Suprapubic skin (tissue), 4 donors: Measurements from ENCODE around the gene WDR33. TPM values are rescaled to one million over a fixed set of nuclear protein-coding genes. Genes with fewer than 3 reads are reported as not detected.
A peak's percentile ranks its signal among the peaks of the same experiment; 100 is the strongest.

Experiments
- DNase-seq, 2 donors: peaks; one replicate each; pipeline ENCODE4 v3.0.0-alpha.2; 2019; ENCODE audit warnings: low spot score in 2 of 2
- H3K27ac ChIP-seq: fragments of 200-600 bp; sonication (generic); one replicate; pipeline ENCODE4 v1.5.1; 2019
- H3K27me3 ChIP-seq: fragments of 200-600 bp; sonication (generic); one replicate; pipeline ENCODE4 v1.5.1; 2019
- H3K36me3 ChIP-seq: fragments of 200-600 bp; sonication (generic); one replicate; pipeline ENCODE4 v1.5.1; 2019
- H3K4me1 ChIP-seq: fragments of 200-600 bp; sonication (generic); one replicate; pipeline ENCODE4 v1.5.1; 2019
- H3K4me3 ChIP-seq: fragments of 200-600 bp; sonication (generic); one replicate; pipeline ENCODE4 v1.5.1; 2019; ENCODE audit warnings: mild to moderate bottlenecking
- H3K9me3 ChIP-seq: fragments of 200-600 bp; sonication (generic); one replicate; pipeline ENCODE4 v1.5.1; 2019
- CTCF ChIP-seq, 2 donors: fragments of 200-600 bp in 1 of 2; fragments of 450-650 bp in 1 of 2; sonication (generic) in 1 of 2; IDR thresholded peaks; one replicate each; pipeline ENCODE4 v1.5.1; 2016 to 2019; ENCODE audit warnings: antibody characterized with exemption in 2 of 2, mild to moderate bottlenecking in 1 of 2, moderate library complexity in 1 of 2
- EP300 ChIP-seq: sonication (generic); formaldehyde crosslinking; IDR thresholded peaks from one replicate; pipeline ENCODE4 v1.6.1; 2017; ENCODE audit warnings: antibody characterized with exemption
- POLR2A ChIP-seq, 2 donors: fragments of 450-650 bp; IDR thresholded peaks; one replicate each; pipeline ENCODE4 v1.6.1; 2017; ENCODE audit warnings: antibody characterized with exemption in 2 of 2, mild to moderate bottlenecking in 2 of 2, moderate library complexity in 2 of 2
- POLR2AphosphoS5 ChIP-seq, 3 donors: sonication (generic); formaldehyde crosslinking; IDR thresholded peaks; one replicate each; pipeline ENCODE4 v1.6.1; 2017; ENCODE audit warnings: antibody characterized with exemption in 3 of 3
- WGBS: methylation state at CpG from one replicate; pipeline ENCODE4 v1.1.5; 2018; 5-methylcytosine and 5-hydroxymethylcytosine counted together
- total RNA-seq, 4 donors: library from RNA; depleted of rRNA; stranded (reverse); fragments of >200 nt; gene quantifications; one replicate each; pipeline ENCODE4 v1.1.0, GENCODE V29; 2016

WDR33 gene
- total RNA-seq, 4 donors from 2014 or later: 31.9 to 85.8 (median 44.1) TPM

GRCh38 chr2:127670055-127670956 lies 140.7 kb downstream of the WDR33 start:
- Histone ChIP-seq H3K4me1 (peaks cover 32% of the 10 kb centered on the region), H3K4me3 (no peak overlapping the region), H3K27ac (no peak overlapping the region), H3K9me3 (no peaks in the 10 kb centered on the region), H3K27me3 (peaks cover 7% of the 10 kb centered on the region), H3K36me3 (no peaks in the 10 kb centered on the region)
- 83% methylated on average over 10 of the region's 10 CpGs for WGBS
- TF ChIP-seq CTCF (IDR thresholded peaks at IDR 0.05) (no peak), POLR2A (IDR thresholded peaks at IDR 0.05) (no peak), POLR2AphosphoS5 (IDR thresholded peaks at IDR 0.05) (no peak), EP300 (no peak)
- peak in 1 of 2 donors; percentile 28 for DNase-seq

GRCh38 chr2:127669056-127669455 lies 141.9 kb downstream of the WDR33 start:
- Histone ChIP-seq H3K36me3 (no peaks in the 10 kb centered on the region), H3K27ac (no peak overlapping the region), H3K4me3 (no peak overlapping the region), H3K9me3 (no peaks in the 10 kb centered on the region), H3K4me1 (peaks cover 33% of the 10 kb centered on the region), H3K27me3 (peaks cover 6% of the 10 kb centered on the region)
- no peak for TF ChIP-seq POLR2AphosphoS5 (IDR thresholded peaks at IDR 0.05)
- no peak for TF ChIP-seq POLR2A (IDR thresholded peaks at IDR 0.05)
- no peak for TF ChIP-seq EP300
- TF ChIP-seq CTCF (IDR thresholded peaks at IDR 0.05): no peak
- 64% methylated on average over 7 of the region's 7 CpGs for WGBS
- DNase-seq: no peak

GRCh38 chr2:127665267-127665893 lies 145.6 kb downstream of the WDR33 start:
- peak in 1 of 2 donors; percentile 35 for DNase-seq
- Histone ChIP-seq H3K27ac (no peak overlapping the region), H3K4me1 (peaks cover 46% of the 10 kb centered on the region), H3K27me3 (peaks cover 6% of the 10 kb centered on the region), H3K36me3 (no peaks in the 10 kb centered on the region), H3K4me3 (peak overlapping the region; percentile 39), H3K9me3 (no peaks in the 10 kb centered on the region)
- no peak for TF ChIP-seq POLR2AphosphoS5 (IDR thresholded peaks at IDR 0.05)
- TF ChIP-seq POLR2A (IDR thresholded peaks at IDR 0.05): no peak
- no peak for TF ChIP-seq CTCF (IDR thresholded peaks at IDR 0.05)
- TF ChIP-seq EP300: no peak
- 78% methylated on average over 8 of the region's 8 CpGs for WGBS

- H3K4me1 ChIP-seq: peaks cover 46% of the 10 kb centered on the region
- TF ChIP-seq POLR2A (IDR thresholded peaks at IDR 0.05): no peak
- H3K27me3 ChIP-seq: peaks cover 6% of the 10 kb centered on the region
- peak overlapping the region; percentile 39 for H3K4me3 ChIP-seq
- H3K27ac ChIP-seq: peak overlapping the region; percentile 73
- no peaks in the 10 kb centered on the region for H3K9me3 ChIP-seq
- H3K36me3 ChIP-seq: no peaks in the 10 kb centered on the region
- DNase-seq: no peak
- WGBS: 96% methylated on average over 6 of the region's 6 CpGs
Observed at GRCh38 chr2:127664895-127665225, 146.1 kb downstream of the WDR33 start.

- H3K4me1 ChIP-seq: peaks cover 52% of the 10 kb centered on the region
- no peak for TF ChIP-seq POLR2A (IDR thresholded peaks at IDR 0.05)
- TF ChIP-seq POLR2AphosphoS5 (IDR thresholded peaks at IDR 0.05): no peak
- no peak for TF ChIP-seq CTCF (IDR thresholded peaks at IDR 0.05)
- TF ChIP-seq EP300: no peak
- peaks cover 6% of the 10 kb centered on the region for H3K27me3 ChIP-seq
- no peaks in the 10 kb centered on the region for H3K9me3 ChIP-seq
- H3K27ac ChIP-seq: peak overlapping the region; percentile 73
- WGBS: 57% methylated on average over 8 of the region's 69 CpGs
- H3K36me3 ChIP-seq: no peaks in the 10 kb centered on the region
- peak; percentile 66 to 80 for DNase-seq
- H3K4me3 ChIP-seq: peak overlapping the region; percentile 39
Observed at GRCh38 chr2:127664065-127664894, 146.7 kb downstream of the WDR33 start.
